HepG2 (cell line): ENCODE data around the gene AMBRA1. TPM values are rescaled to one million over a fixed set of nuclear protein-coding genes. Genes with fewer than 3 reads are reported as not detected.

Experiments used
- AGO2 ChIP-seq: fragments of 200-400 bp; formaldehyde crosslinking; optimal IDR thresholded peaks from 2 replicates; pipeline ENCODE3; 2017; ENCODE audit warnings: mild to moderate bottlenecking, low read depth, low read length, moderate library complexity
- ATF7-NPFF ChIP-seq: sonication (generic); formaldehyde crosslinking; IDR thresholded peaks from 2 replicates; pipeline ENCODE4 v1.8.1; 2023; ENCODE audit warnings: mild to moderate bottlenecking, low read depth, missing genetic modification reagents, moderate library complexity
- GATAD1 ChIP-seq: IDR thresholded peaks from 2 replicates; pipeline ENCODE4 v1.6.1; 2016; ENCODE audit warnings: missing genetic modification reagents, missing compliant biosample characterization
- HDAC1 ChIP-seq: sonication (generic); formaldehyde crosslinking; IDR thresholded peaks from 2 replicates; pipeline ENCODE4 v1.5.1; 2020; ENCODE audit warnings: mild to moderate bottlenecking, missing genetic modification reagents
- HNRNPK ChIP-seq: fragments of 200-400 bp; formaldehyde crosslinking; IDR thresholded peaks from 2 replicates; pipeline ENCODE4 v1.6.1; 2018; ENCODE audit warnings: low read length, low read depth, moderate library complexity, mild to moderate bottlenecking; ENCODE audit not compliant: poor library complexity, severe bottlenecking
- KLF16 ChIP-seq, 2 experiments: sonication (generic) in 1 of 2; formaldehyde crosslinking in 1 of 2; IDR thresholded peaks; 2 replicates each; pipeline versions ENCODE4 v1.6.1 to v1.8.0; 2016 to 2023; ENCODE audit warnings: missing genetic modification reagents in 2 of 2, missing compliant biosample characterization in 1 of 2
- NFATC3 ChIP-seq: sonication (generic); formaldehyde crosslinking; IDR thresholded peaks from 2 replicates; pipeline ENCODE4 v1.5.1; 2020; ENCODE audit warnings: mild to moderate bottlenecking, missing genetic modification reagents
- NFRKB ChIP-seq: fragments of 450-650 bp; IDR thresholded peaks from 2 replicates; pipeline ENCODE4 v1.6.1; 2017
- NONO ChIP-seq, 2 experiments: fragments of 450-650 bp in 1 of 2; sonication (generic) in 1 of 2; formaldehyde crosslinking in 1 of 2; IDR thresholded peaks in 1 of 2; conservative IDR thresholded peaks in 1 of 2; 2 replicates each; pipeline versions ENCODE4 v1.6.1 to v1.8.0; 2017 to 2022; ENCODE audit warnings: mild to moderate bottlenecking in 1 of 2, missing genetic modification reagents in 1 of 2, moderate library complexity in 1 of 2
- POGZ ChIP-seq: sonication (generic); formaldehyde crosslinking; IDR thresholded peaks from 2 replicates; pipeline ENCODE4 v1.4.0; 2020; ENCODE audit warnings: mild to moderate bottlenecking, missing genetic modification reagents
- RBM22 ChIP-seq: fragments of 200-400 bp; formaldehyde crosslinking; optimal IDR thresholded peaks from 2 replicates; pipeline ENCODE3; 2017; ENCODE audit warnings: mild to moderate bottlenecking, low read length, moderate library complexity
- SAP130 ChIP-seq: IDR thresholded peaks from 2 replicates; pipeline ENCODE4 v1.6.1; 2016; ENCODE audit warnings: low read depth
- ZBTB7A ChIP-seq: sonication (generic); formaldehyde crosslinking; IDR thresholded peaks from 2 replicates; pipeline ENCODE4 v1.8.0; 2022; ENCODE audit warnings: mild to moderate bottlenecking, missing genetic modification reagents
- ZNF329 ChIP-seq: sonication (generic); formaldehyde crosslinking; IDR thresholded peaks from 2 replicates; pipeline ENCODE4 v1.9.0; 2021; ENCODE audit warnings: low read depth, mild to moderate bottlenecking, missing genetic modification reagents
- ZNF629 ChIP-seq: sonication (generic); formaldehyde crosslinking; conservative IDR thresholded peaks from 2 replicates; pipeline ENCODE4 v1.5.0; 2020; ENCODE audit warnings: missing genetic modification reagents
- ZNF674 ChIP-seq: sonication (generic); formaldehyde crosslinking; IDR thresholded peaks from 2 replicates; pipeline ENCODE4 v1.5.0; 2020; ENCODE audit warnings: low read depth, mild to moderate bottlenecking, missing genetic modification reagents
- ZNF788 ChIP-seq: sonication (generic); formaldehyde crosslinking; IDR thresholded peaks from 2 replicates; pipeline ENCODE4 v1.5.0; 2020; ENCODE audit warnings: mild to moderate bottlenecking, missing genetic modification reagents, borderline replicate concordance
- ZNF878 ChIP-seq: sonication (generic); formaldehyde crosslinking; IDR thresholded peaks from 2 replicates; pipeline ENCODE4 v1.8.1; 2023; ENCODE audit warnings: mild to moderate bottlenecking, missing genetic modification reagents, moderate library complexity
- polyA plus RNA-seq, 8 experiments: library from polyadenylated mRNA; depleted of rRNA in 3 of 8; stranded (reverse) in 7 of 8; unstranded in 1 of 8; fragments of >200 nt; fragmentation: Illumina TruSeq in 4 of 8; extraction: Trizol in 4 of 8; gene quantifications; 2 replicates each; pipeline versions ENCODE4 v1.2.1 to v1.2.3, GENCODE V29; 2011 to 2016; ENCODE audit warnings: low read depth in 4 of 8, missing spikeins in 1 of 8, mixed read lengths in 1 of 8; ENCODE audit not compliant: insufficient read depth in 1 of 8
- total RNA-seq, 5 experiments: library from RNA; depleted of rRNA; stranded (reverse); fragments of >200 nt; fragmentation: Illumina TruSeq; extraction: Trizol; gene quantifications; 2 replicates each; pipeline ENCODE4 v1.2.3, GENCODE V29; 2016; ENCODE audit warnings: low read depth in 1 of 5
- TF ChIP-seq, protein P1 (sequence below): IDR thresholded peaks from 2 replicates; pipeline ENCODE4 v1.6.1; 2012; ENCODE audit warnings: low read depth, low read length, improper control_type of control experiment
- TF ChIP-seq, protein P2 (sequence below): sonication (generic); formaldehyde crosslinking; IDR thresholded peaks from 2 replicates; pipeline ENCODE4 v1.9.0; 2021; ENCODE audit warnings: missing genetic modification reagents, borderline replicate concordance
- TF ChIP-seq, protein P3 (sequence below): IDR thresholded peaks from 2 replicates; pipeline ENCODE4 v1.6.1; 2016; ENCODE audit warnings: mild to moderate bottlenecking, missing biosample characterization, missing genetic modification reagents
- TF ChIP-seq, protein P4 (sequence below): sonication (generic); formaldehyde crosslinking; conservative IDR thresholded peaks from 2 replicates; pipeline ENCODE4 v1.4.0; 2020; ENCODE audit warnings: missing genetic modification reagents
- TF ChIP-seq, protein P5 (sequence below): sonication (generic); formaldehyde crosslinking; IDR thresholded peaks from 2 replicates; pipeline ENCODE4 v1.5.0; 2020; ENCODE audit warnings: missing genetic modification reagents

AMBRA1 gene
- total and polyA plus RNA-seq, 2 of the 13 experiments (the other 11 are each of a cell fraction or from before 2014, with no cell fraction given): 15.7 to 26.0 TPM

DNA sequence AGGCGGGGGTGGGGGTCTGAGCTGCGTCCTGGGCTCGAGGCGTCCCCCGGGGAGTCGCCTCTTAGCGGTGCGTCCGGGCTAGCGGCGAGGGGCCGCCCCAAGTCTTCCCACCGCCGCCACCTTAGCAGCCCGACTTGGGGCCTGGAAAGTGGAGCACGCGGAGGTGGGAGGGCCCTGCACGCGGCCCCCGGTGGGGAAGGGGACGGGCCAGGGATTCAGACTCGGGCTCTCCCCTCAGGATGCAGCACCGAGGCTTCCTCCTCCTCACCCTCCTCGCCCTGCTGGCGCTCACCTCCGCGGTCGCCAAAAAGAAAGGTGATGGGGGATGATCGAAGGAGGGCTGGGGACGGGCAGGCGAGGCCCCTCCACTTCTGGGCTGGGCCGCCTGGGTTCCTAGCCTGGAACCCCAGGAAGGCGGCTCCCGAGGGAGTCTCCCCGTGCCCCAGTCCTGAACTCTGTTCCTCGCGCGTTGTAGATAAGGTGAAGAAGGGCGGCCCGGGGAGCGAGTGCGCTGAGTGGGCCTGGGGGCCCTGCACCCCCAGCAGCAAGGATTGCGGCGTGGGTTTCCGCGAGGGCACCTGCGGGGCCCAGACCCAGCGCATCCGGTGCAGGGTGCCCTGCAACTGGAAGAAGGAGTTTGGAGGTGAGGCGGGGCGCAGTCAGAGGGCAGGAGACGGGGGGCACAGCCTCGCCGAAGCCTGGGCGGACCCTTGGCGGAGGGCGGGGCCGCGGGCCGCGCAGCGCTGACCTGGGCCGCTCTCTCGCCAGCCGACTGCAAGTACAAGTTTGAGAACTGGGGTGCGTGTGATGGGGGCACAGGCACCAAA is 211.8 kb downstream of the AMBRA1 start (continued):
- TF ChIP-seq RBM22 (no peak), ZNF629 (CRISPR knock-in tag) (no peak), ZNF788 (CRISPR knock-in tag) (peak; percentile 13; the same call in 1 of the 2 replicates), ZNF329 (CRISPR knock-in tag) (no peak), SAP130 (CRISPR knock-in tag) (peak; percentile 30), ZNF878 (CRISPR knock-in tag) (no peak), NONO (IDR thresholded peaks at IDR 0.05) (no peak), NONO (CRISPR knock-in tag; conservative IDR thresholded peaks at IDR 0.05) (no peak; the same call in 1 of the 2 replicates), GATAD1 (no peak), NFRKB (no peak), KLF16 (CRISPR knock-in tag; IDR thresholded peaks at IDR 0.05) (no peak), HNRNPK (peak; percentile 58), ZNF674 (CRISPR knock-in tag) (no peak), POGZ (CRISPR knock-in tag) (no peak), ATF7-NPFF (CRISPR knock-in tag) (peak; percentile 65; the same call in 1 of the 2 replicates), HDAC1 (CRISPR knock-in tag) (peak; percentile 46), NFATC3 (CRISPR knock-in tag) (no peak), ZBTB7A (CRISPR knock-in tag) (peak; percentile 48; the same call in 1 of the 2 replicates), AGO2 (peak; percentile 76)
- TF ChIP-seq, protein P1, sequence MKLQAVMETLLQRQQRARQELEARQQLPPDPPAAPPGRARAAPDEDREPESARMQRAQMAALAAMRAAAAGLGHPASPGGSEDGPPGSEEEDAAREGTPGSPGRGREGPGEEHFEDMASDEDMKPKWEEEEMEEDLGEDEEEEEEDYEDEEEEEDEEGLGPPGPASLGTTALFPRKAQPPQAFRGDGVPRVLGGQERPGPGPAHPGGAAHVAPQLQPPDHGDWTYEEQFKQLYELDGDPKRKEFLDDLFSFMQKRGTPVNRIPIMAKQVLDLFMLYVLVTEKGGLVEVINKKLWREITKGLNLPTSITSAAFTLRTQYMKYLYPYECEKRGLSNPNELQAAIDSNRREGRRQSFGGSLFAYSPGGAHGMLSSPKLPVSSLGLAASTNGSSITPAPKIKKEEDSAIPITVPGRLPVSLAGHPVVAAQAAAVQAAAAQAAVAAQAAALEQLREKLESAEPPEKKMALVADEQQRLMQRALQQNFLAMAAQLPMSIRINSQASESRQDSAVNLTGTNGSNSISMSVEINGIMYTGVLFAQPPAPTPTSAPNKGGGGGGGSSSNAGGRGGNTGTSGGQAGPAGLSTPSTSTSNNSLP: no peak
- TF ChIP-seq, protein P2, sequence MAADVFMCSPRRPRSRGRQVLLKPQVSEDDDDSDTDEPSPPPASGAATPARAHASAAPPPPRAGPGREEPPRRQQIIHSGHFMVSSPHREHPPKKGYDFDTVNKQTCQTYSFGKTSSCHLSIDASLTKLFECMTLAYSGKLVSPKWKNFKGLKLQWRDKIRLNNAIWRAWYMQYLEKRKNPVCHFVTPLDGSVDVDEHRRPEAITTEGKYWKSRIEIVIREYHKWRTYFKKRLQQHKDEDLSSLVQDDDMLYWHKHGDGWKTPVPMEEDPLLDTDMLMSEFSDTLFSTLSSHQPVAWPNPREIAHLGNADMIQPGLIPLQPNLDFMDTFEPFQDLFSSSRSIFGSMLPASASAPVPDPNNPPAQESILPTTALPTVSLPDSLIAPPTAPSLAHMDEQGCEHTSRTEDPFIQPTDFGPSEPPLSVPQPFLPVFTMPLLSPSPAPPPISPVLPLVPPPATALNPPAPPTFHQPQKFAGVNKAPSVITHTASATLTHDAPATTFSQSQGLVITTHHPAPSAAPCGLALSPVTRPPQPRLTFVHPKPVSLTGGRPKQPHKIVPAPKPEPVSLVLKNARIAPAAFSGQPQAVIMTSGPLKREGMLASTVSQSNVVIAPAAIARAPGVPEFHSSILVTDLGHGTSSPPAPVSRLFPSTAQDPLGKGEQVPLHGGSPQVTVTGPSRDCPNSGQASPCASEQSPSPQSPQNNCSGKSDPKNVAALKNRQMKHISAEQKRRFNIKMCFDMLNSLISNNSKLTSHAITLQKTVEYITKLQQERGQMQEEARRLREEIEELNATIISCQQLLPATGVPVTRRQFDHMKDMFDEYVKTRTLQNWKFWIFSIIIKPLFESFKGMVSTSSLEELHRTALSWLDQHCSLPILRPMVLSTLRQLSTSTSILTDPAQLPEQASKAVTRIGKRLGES (CRISPR knock-in tag): no peak
- TF ChIP-seq, protein P3, sequence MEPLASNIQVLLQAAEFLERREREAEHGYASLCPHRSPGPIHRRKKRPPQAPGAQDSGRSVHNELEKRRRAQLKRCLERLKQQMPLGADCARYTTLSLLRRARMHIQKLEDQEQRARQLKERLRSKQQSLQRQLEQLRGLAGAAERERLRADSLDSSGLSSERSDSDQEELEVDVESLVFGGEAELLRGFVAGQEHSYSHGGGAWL (CRISPR knock-in tag): peak; percentile 15; the same call in 1 of the 2 replicates
- TF ChIP-seq, protein P4, sequence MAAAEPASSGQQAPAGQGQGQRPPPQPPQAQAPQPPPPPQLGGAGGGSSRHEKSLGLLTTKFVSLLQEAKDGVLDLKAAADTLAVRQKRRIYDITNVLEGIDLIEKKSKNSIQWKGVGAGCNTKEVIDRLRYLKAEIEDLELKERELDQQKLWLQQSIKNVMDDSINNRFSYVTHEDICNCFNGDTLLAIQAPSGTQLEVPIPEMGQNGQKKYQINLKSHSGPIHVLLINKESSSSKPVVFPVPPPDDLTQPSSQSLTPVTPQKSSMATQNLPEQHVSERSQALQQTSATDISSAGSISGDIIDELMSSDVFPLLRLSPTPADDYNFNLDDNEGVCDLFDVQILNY (CRISPR knock-in tag): no peak
- TF ChIP-seq, protein P5, sequence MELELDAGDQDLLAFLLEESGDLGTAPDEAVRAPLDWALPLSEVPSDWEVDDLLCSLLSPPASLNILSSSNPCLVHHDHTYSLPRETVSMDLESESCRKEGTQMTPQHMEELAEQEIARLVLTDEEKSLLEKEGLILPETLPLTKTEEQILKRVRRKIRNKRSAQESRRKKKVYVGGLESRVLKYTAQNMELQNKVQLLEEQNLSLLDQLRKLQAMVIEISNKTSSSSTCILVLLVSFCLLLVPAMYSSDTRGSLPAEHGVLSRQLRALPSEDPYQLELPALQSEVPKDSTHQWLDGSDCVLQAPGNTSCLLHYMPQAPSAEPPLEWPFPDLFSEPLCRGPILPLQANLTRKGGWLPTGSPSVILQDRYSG (CRISPR knock-in tag): no peak
